CD1c-positive myeloid dendritic cell (primary cell): Measurements from ENCODE around the gene CTRB2.
"Not testable (repeated sequence)": the region's sequence is repeated elsewhere in the genome, so short reads cannot be mapped to it uniquely, and the experiment has no call there.

Source experiments
- DNase-seq: peaks from one replicate; pipeline ENCODE4 v3.0.0-alpha.2; 2016; ENCODE audit errors: extremely low spot score

Gene CTRB2

GRCh38 chr16:75205961-75206748, 806 bp downstream of the CTRB2 start:
- not testable (repeated sequence) for DNase-seq

- not testable (repeated sequence) for DNase-seq
Observed at GRCh38 chr16:75205438-75205837, 1.5 kb downstream of the CTRB2 start.

- DNase-seq: not testable (repeated sequence)
Observed at GRCh38 chr16:75204905-75205304, 2.1 kb downstream of the CTRB2 start.

GRCh38 chr16:75204410-75204758, 2.6 kb downstream of the CTRB2 start:
- DNase-seq: no peak

- no peak for DNase-seq
Observed at GRCh38 chr16:75203667-75204409, 3.1 kb downstream of the CTRB2 start.

- no peak for DNase-seq
Observed at GRCh38 chr16:75203096-75203495, 3.9 kb downstream of the CTRB2 start.

GRCh38 chr16:75202069-75202590, 4.8 kb downstream of the CTRB2 start:
- DNase-seq: no peak

- DNase-seq: no peak
Observed at GRCh38 chr16:75198135-75198600, 8.8 kb downstream of the CTRB2 start.

- DNase-seq: no peak
Observed at GRCh38 chr16:75197522-75198134, 9.3 kb downstream of the CTRB2 start.

GRCh38 chr16:75196836-75197235, 10.1 kb downstream of the CTRB2 start:
- DNase-seq: no peak

GRCh38 chr16:75195811-75196790, 10.9 kb downstream of the CTRB2 start:
- DNase-seq: no peak

GRCh38 chr16:75193730-75194444, 13.1 kb downstream of the CTRB2 start:
- no peak for DNase-seq

- no peak for DNase-seq
Observed at GRCh38 chr16:75193265-75193650, 13.7 kb downstream of the CTRB2 start.

GRCh38 chr16:75192606-75193264, 14.2 kb downstream of the CTRB2 start:
- DNase-seq: no peak

- no peak for DNase-seq
Observed at GRCh38 chr16:75189638-75190245, 17.2 kb downstream of the CTRB2 start.

GRCh38 chr16:75188832-75189477, 18.0 kb downstream of the CTRB2 start:
- DNase-seq: no peak

- peak; percentile 26 for DNase-seq
Observed at GRCh38 chr16:75181630-75182029, 25.3 kb downstream of the CTRB2 start.

GRCh38 chr16:75179208-75179607, 27.8 kb downstream of the CTRB2 start:
- DNase-seq: no peak

GRCh38 chr16:75176926-75177325, 30.0 kb downstream of the CTRB2 start:
- no peak for DNase-seq
